NCI-H2171 (cell line): Measurements from ENCODE around the gene IL22RA1.
A peak's percentile ranks its signal among the peaks of the same experiment; 100 is the strongest.

Experiments
- DNase-seq: peaks from one replicate; lab custom pipeline; 2025; lab: John Stamatoyannopoulos, UW

IL22RA1 gene

DNA sequence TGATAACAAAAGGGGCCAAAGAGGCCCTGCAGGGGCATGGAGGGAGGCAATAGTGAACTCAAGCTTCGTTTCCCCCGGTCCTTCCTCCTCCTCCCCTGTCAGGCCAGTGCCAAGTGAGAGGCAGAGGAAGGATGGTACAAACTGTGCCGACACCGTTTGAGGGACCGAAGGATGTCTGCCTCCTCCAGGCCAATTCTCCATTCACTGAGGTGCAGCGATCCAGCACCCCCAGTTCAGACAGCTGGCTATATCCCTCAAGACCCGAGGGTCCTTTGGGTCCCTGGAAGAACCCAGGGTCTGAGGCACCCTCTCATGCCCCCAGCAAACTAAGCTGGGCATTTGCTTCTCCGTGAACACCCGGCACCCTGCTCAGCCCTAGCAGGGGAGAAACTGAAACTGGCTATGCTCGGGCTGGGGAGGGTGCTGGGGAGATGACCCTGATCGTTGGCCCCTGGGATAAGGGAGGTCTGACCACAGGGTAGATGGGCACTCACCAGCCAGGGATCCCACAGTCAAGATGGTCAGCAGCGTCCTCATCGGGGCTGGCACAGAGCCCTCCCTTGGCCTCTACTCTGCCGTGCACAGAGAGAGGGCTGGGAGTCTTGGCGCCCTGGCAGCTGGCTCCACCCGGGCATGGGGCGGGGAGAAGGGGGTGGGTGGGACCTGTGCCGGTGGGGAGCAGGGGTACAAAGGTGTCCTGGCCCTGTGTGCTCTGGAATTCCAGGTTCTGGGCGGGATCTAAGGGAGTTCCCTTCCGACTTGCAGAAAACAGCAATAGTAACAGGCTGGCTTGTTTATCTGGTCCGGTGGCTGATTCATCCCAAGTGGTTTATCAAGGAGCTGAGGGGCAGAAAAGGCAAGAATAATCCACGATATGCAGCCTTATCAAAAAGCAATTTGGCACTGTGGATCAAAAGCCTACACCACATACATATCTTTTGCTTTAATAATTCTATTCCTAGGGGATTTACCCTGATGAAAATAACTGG lies at the start of gene IL22RA1:
TSS of gene IL22RA1 (minus strand) at position 595 of the 989 bp plus-strand sequence. CDS start at position 537, 58 bp downstream.
- DNase-seq: no peak

GRCh38 chr1:24191860-24192259 lies 48.9 kb upstream of the IL22RA1 start:
- no peak for DNase-seq

GRCh38 chr1:24190983-24191461 lies 48.1 kb upstream of the IL22RA1 start:
- DNase-seq: no peak

DNA sequence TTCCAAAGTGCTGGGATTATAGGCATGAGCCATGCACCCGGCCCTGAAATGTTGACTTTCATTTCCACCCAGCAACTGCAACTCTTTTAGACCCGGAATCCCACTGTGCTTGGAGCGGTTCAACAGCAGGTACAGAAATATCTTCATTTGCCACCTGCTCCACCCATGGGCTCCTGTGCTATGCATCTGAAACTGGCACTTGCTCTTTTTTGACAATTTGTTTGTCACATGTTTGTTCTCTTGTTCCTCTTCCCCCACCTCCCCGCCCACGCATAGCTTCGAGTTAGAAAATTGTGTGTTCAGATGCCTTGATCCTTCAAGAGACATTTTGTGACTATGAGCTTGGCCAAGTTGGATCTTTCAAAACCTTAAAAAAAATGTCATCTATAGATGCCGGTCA lies 46.6 kb upstream of the IL22RA1 start:
- no peak for DNase-seq

GRCh38 chr1:24186993-24187790 lies 44.3 kb upstream of the IL22RA1 start, which contains the start of gene IFNLR1:
Gene IFNLR1 (minus strand): TSS chr1:24187289. CDS start chr1:24187248, 41 bp downstream.
- peak; percentile 89 for DNase-seq

- DNase-seq: no peak
These were observed 43.7 kb upstream of the IL22RA1 start for GRCh38 chr1:24186711-24186992.

GRCh38 chr1:24186031-24186710 lies 43.2 kb upstream of the IL22RA1 start:
- DNase-seq: no peak

- no peak for DNase-seq
These were observed 42.1 kb upstream of the IL22RA1 start for GRCh38 chr1:24185076-24185475.

- no peak for DNase-seq
These were observed 39.1 kb upstream of the IL22RA1 start for GRCh38 chr1:24182061-24182460.

DNA sequence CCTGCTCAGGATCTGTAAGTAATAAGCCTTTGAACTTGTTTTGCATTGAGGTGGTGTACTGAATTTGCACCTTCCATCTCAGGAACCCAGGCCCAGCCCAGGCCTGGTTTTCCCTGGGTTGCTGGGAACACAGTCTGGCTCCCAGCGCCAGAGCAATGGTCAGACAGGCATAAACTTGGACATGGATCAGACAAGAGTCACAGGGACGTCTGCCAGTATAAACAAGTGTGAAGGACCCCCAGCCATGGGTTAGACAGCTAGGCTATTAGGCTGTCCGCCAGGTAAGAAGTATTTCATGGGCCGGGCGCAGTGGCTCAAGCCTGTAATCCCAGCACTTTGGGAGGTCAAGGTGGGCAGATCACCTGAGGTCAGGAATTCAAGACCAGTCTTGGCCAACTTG lies 38.7 kb upstream of the IL22RA1 start:
- no peak for DNase-seq

- DNase-seq: no peak
These were observed 37.7 kb upstream of the IL22RA1 start for GRCh38 chr1:24180676-24181075.

- DNase-seq: no peak
These were observed 36.4 kb upstream of the IL22RA1 start for GRCh38 chr1:24179251-24179840.

- DNase-seq: no peak
These were observed 35.5 kb upstream of the IL22RA1 start for GRCh38 chr1:24178407-24178806.

GRCh38 chr1:24177161-24177560 lies 34.2 kb upstream of the IL22RA1 start:
- no peak for DNase-seq

DNA sequence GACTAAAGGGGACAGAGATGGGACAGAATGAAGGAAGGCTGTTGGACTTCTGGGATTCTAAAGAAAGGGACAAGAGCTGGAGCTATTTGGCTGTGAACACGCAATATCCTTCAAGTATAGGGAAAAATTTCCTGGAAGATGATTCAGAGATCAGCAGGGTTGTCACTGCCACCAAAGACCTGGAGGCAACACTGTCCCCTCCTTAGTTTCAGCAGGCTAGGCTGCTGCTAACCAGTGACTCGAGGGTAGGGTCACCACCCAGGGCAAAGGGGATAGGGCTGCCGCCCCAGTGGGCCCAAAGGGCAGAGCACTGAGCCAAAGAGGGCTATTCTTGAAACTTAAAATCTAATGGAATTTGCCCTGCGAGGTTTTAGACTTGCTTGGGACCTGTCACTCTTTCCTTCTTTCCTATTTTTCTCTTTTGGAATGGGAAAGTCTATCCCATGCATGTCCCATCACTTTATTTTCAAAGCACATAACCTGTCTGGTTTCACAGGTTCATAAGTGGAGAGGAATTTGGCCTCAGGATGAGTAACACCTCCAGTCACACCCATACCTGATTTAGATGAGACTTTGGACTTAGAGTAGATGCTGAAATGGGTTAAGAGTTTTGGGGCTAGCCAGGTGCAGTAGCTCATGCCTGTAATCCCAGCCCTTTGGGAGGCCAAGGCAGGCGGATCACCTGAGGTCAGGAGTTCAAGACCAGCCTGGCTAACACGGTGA lies 32.3 kb upstream of the IL22RA1 start:
- no peak for DNase-seq

GRCh38 chr1:24173638-24174575 lies 31.0 kb upstream of the IL22RA1 start:
- no peak for DNase-seq

- no peak for DNase-seq
These were observed 29.7 kb upstream of the IL22RA1 start for GRCh38 chr1:24172598-24172997.

DNA sequence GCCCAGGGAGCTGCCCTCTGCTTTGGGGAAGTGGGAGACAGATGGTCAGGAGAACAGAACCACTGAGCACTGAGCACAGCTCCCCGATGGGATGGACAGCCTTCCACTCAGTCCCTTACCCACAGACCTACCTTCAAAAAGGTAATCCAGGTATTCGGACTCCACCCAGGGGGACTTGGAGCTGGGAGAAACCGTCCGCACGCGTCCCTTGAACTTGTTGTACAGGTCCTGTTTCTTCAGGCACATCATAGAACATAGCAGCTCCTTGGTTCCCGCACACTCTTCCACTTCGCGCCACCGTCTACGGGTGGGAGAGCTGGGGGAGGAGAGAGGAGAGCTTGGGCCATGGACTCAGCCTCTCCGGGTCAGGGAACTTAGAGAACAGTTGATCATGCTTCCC lies 26.3 kb upstream of the IL22RA1 start:
- no peak for DNase-seq

DNA sequence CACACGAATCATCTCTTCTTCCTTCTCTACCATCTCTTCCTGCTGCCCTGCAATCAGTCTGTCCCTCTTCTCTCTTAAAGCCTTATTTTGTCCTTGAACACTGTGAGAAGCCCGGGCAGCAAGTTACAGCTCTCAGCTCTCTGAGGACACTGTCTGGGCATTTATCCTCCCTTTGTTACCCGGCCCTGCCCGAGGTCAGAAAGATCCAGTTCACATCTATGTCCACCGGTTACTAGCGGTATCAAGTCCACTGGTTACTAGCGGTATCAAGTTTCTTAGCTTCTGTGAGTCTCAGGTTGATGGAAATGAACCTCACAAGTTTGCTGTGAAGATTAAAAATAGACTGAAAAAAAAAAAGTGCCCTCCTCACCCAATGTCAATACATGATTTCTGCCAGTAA lies 25.3 kb upstream of the IL22RA1 start:
- no peak for DNase-seq

- no peak for DNase-seq
These were observed 24.1 kb upstream of the IL22RA1 start for GRCh38 chr1:24167008-24167407.
